ENCODE measurements around the gene NR2F1. TPM values are rescaled to one million over a fixed set of nuclear protein-coding genes. Genes with fewer than 3 reads are reported as not detected.

The NR2F1 gene
- total RNA-seq, 6 experiments from 2014 or later, result 21.1 to 27.5 (median 23.6) TPM

DNA sequence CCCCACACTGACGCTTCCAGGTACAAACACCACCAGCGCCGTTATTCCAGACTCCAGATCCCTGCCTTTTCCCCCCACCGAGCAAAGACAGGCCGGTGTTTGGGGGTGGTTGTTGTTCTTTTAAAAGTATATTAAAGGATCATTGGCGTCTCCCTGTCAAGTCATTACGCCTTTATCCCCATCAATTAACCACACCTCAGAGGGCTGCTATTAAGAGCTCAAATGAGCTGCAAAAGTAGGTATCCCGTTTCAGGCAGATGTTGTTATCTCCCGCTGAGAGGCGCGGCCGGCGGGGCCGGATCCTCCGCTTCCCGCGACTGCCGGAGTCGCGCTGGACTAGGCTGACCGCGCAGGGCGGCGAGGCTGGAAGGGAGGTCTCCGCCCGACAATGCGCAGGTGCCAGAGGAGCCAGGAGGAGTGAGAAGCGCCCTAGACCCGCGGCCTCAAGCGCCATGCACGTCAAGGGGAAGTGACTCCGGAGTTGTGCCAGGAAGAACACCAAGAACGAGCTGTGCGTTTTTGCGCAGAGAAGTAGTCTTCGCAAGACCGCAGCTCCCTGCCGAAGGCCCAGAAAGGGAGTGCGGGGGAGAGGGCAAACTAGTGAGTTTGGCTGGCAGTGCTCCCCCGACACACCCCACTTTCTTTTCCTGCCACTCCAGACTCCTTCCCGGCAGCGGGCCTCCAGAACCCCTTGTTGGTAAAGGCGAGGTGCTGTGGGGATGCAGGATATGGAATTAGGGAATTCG, 10.2 kb upstream of the NR2F1 start:
- no peak for DNase-seq
- Mint-ChIP-seq H3K27me3 (ENCODE audit: insufficient read depth) (no peaks in the 10 kb centered on the region), H3K27ac (no peak overlapping the region), H3K4me1 (ENCODE audit: low read depth) (peaks cover 23% of the 10 kb centered on the region), H3K36me3 (ENCODE audit: low read depth) (peaks cover 32% of the 10 kb centered on the region), H3K4me3 (no peak overlapping the region), H3K9me3 (peaks cover 17% of the 10 kb centered on the region)
- TF ChIP-seq, protein P1, sequence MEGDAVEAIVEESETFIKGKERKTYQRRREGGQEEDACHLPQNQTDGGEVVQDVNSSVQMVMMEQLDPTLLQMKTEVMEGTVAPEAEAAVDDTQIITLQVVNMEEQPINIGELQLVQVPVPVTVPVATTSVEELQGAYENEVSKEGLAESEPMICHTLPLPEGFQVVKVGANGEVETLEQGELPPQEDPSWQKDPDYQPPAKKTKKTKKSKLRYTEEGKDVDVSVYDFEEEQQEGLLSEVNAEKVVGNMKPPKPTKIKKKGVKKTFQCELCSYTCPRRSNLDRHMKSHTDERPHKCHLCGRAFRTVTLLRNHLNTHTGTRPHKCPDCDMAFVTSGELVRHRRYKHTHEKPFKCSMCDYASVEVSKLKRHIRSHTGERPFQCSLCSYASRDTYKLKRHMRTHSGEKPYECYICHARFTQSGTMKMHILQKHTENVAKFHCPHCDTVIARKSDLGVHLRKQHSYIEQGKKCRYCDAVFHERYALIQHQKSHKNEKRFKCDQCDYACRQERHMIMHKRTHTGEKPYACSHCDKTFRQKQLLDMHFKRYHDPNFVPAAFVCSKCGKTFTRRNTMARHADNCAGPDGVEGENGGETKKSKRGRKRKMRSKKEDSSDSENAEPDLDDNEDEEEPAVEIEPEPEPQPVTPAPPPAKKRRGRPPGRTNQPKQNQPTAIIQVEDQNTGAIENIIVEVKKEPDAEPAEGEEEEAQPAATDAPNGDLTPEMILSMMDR (IDR thresholded peaks at IDR 0.05), result no peak

DNA sequence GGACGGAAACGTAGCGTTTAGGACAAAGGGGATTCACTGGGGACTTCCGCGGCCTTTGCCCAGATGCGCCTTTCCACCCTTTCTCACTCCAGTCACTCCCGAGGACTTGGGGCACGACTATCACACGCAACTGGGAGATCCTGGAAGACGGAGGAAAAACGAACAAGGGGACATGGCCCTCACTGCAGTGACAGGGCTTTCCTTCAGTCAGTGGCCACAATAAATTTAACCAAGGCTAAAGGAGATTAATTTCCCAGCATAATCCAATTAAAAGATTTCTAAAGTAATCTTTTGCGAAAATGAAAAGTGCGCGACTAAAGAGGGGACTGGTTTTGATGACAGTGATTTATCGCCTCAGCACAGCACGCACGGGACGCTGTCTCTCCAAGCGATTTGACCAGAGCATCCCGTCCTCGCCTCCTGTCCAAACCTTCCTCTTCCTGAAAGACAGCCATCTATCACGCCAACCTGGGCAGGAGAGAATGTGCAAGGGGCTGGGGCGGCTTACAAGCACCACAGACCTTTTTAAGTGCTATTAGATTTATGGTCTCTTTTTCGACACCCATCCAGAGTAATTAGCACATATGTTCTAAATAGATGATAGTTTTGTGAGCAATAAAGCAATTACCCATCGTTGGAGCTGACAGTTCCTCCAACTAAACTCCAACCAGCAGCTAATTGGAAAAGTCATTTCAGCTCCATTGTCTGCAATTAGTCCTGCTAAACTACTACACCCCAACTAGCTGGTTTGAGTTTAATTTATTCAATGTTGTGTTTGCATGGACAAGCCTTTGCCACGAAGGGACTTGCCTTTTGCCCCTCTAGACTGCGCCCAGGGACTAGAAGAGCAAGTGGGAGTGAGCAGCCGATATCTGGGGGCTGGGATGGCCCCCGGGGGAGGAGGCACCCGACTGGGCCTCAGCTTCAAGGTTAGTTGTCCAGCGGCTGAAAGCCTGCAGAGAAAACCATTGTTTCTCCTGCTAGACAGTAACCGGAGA, 9.4 kb upstream of the NR2F1 start:
- H3K9me3 Mint-ChIP-seq, result peaks cover 17% of the 10 kb centered on the region
- no peak for DNase-seq
- no peak overlapping the region for H3K4me3 Mint-ChIP-seq
- H3K36me3 Mint-ChIP-seq (ENCODE audit: low read depth), result peaks cover 32% of the 10 kb centered on the region
- peaks cover 32% of the 10 kb centered on the region for H3K4me1 Mint-ChIP-seq (ENCODE audit: low read depth)
- TF ChIP-seq, protein P1 (IDR thresholded peaks at IDR 0.05), result no peak
- no peaks in the 10 kb centered on the region for H3K27me3 Mint-ChIP-seq (ENCODE audit: insufficient read depth)
- H3K27ac Mint-ChIP-seq, result no peak overlapping the region

DNA sequence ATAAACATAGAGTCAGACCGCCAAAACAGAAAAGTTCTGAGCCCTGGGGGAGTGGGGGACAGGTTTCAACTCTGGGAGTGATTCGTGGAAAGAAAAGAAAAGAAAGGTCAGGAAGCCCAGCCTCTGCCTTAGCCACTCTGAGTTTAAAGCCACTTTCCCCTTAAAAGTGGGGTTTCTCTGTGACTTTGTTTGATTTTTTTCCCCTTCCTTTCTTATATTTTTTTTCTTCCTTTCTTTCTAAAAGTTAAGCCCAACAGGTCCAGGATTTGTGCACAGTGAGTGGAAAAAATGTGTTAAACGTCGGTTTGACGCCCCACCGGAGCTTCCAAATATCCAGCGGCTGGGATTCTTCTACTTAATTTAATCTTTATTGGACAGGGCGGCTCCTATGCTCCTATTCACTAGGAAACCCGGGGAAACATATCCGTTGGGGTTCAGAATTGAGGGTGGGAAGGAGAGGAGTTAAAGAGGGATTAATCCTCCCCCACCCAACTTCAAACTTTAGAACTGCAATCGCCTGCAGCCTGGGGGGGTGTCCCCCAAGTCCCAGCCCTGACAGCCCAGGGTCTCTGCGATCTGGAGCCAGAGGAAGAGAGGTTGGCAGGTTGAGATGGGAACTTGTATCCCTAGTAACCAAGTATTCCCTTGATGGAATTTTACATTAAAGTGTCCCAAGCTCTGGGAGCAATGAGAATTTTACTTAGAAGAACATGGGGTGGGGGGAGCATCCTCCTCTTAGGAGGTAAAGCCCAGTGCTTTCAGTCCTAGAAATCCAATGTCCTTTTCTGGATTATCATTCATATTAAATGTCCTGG, 8.3 kb upstream of the NR2F1 start:
- H3K4me3 Mint-ChIP-seq, result no peak overlapping the region
- H3K27ac Mint-ChIP-seq, result no peak overlapping the region
- TF ChIP-seq, protein P1 (IDR thresholded peaks at IDR 0.05), result no peak
- peaks cover 29% of the 10 kb centered on the region for H3K36me3 Mint-ChIP-seq (ENCODE audit: low read depth)
- H3K9me3 Mint-ChIP-seq, result peaks cover 17% of the 10 kb centered on the region
- H3K27me3 Mint-ChIP-seq (ENCODE audit: insufficient read depth), result no peaks in the 10 kb centered on the region
- H3K4me1 Mint-ChIP-seq (ENCODE audit: low read depth), result peaks cover 34% of the 10 kb centered on the region
- no peak for DNase-seq

DNA sequence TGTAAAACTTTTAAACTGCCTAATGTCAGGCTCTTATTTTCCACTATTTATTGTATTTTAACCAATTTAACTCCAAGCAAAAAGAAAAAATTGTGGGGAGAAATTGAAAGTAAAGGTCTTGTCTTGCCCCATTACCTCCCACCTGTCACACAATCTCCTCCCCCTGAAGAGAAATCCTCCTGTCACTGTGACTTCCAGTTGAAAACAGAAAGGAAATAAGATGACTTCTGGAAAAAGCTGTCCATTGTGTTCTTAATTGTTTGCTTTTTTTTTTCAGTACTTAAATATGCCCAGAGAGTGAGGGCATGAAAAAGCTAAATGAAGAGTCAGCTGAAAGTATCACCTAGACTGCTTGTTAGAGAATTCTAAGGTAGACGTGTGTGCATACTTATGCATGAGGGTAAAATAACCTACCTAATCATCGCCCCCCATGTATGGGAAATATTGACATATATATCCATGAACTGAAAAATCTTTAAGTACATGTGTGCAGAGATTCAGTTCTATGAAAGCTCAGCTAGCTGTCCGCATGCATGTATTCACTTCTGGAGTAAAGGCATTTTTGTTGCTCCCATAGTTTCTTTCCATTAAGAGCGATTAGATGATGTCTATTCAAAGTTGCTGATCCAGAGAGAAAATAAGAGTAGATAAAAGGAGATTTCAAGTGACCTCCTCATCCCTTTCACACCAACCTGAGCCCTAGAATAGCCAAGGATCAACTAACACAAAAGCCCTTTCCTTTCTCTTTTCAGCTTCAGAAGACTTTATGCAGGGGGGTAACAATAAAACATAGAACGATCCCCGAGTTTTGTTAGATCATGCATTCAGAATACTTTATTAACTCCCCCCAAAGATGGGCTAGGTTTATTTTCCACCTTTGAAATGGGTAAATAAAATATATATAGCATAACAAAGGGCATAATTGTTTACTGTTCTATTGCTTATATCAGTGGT, 7.3 kb upstream of the NR2F1 start:
- Mint-ChIP-seq H3K36me3 (ENCODE audit: low read depth) (peaks cover 30% of the 10 kb centered on the region), H3K27me3 (ENCODE audit: insufficient read depth) (no peaks in the 10 kb centered on the region), H3K4me1 (ENCODE audit: low read depth) (peaks cover 34% of the 10 kb centered on the region), H3K9me3 (peaks cover 17% of the 10 kb centered on the region), H3K27ac (no peak overlapping the region), H3K4me3 (no peak overlapping the region)
- TF ChIP-seq, protein P1 (IDR thresholded peaks at IDR 0.05), result no peak
- no peak for DNase-seq

Measured in HFFc6 (cell line).